PFSK-1 (cell line): ENCODE data around the gene CLN3.
A peak's percentile ranks its signal among the peaks of the same experiment; 100 is the strongest.

Experiments
- FOXP2 ChIP-seq: optimal IDR thresholded peaks from 2 replicates; pipeline ENCODE3; 2011; ENCODE audit warnings: borderline replicate concordance, control low read depth, inconsistent platforms; ENCODE audit not compliant: insufficient read depth; ENCODE audit errors: extremely low read length, extremely low read depth
- POLR2AphosphoS5 ChIP-seq: IDR thresholded peaks from 2 replicates; pipeline ENCODE4 v1.6.1; 2012; ENCODE audit warnings: low read depth, mild to moderate bottlenecking, control low read depth, low read length, moderate library complexity
- REST ChIP-seq, 2 experiments: IDR thresholded peaks; 2 replicates each; pipeline versions ENCODE4 v1.6.1 to v1.8.0; 2011 to 2012; ENCODE audit warnings: low read depth in 2 of 2, low read length in 2 of 2, control low read depth in 1 of 2, inconsistent platforms in 1 of 2, mild to moderate bottlenecking in 1 of 2, moderate library complexity in 1 of 2; ENCODE audit not compliant: insufficient read depth in 1 of 2
- SIN3A ChIP-seq: IDR thresholded peaks from 2 replicates; pipeline ENCODE4 v1.6.1; 2012; ENCODE audit warnings: mild to moderate bottlenecking, low read length, moderate library complexity, borderline replicate concordance; ENCODE audit not compliant: insufficient read depth
- TAF1 ChIP-seq: IDR thresholded peaks from 2 replicates; pipeline ENCODE4 v1.6.1; 2012; ENCODE audit warnings: low read length, control low read depth, borderline replicate concordance; ENCODE audit not compliant: insufficient read depth

CLN3 gene

GRCh38 chr16:28537076-28537475 is 45.2 kb upstream of the CLN3 start:
- TF ChIP-seq REST (IDR thresholded peaks at IDR 0.05; ENCODE audit: insufficient read depth in 1 of 2, low read depth in 2 of 2, low read length in 2 of 2) (no peak), TAF1 (no peak), POLR2AphosphoS5 (no peak), SIN3A (no peak), FOXP2 (no peak)

- TF ChIP-seq REST (IDR thresholded peaks at IDR 0.05; ENCODE audit: insufficient read depth in 1 of 2, low read depth in 2 of 2, low read length in 2 of 2) (no peak), POLR2AphosphoS5 (0 out of 2 replicates have a peak, but pooled peaks have one; percentile 22)
These were observed 42.9 kb upstream of the CLN3 start for GRCh38 chr16:28534542-28535373.

GRCh38 chr16:28532940-28533647 is 41.2 kb upstream of the CLN3 start:
- TF ChIP-seq FOXP2 (no peak), TAF1 (no peak), POLR2AphosphoS5 (no peak), REST (IDR thresholded peaks at IDR 0.05; ENCODE audit: insufficient read depth in 1 of 2, low read depth in 2 of 2, low read length in 2 of 2) (no peak), SIN3A (no peak)

- TF ChIP-seq FOXP2 (no peak), TAF1 (no peak), REST (IDR thresholded peaks at IDR 0.05; ENCODE audit: insufficient read depth in 1 of 2, low read depth in 2 of 2, low read length in 2 of 2) (no peak), SIN3A (no peak), POLR2AphosphoS5 (no peak)
These were observed 40.2 kb upstream of the CLN3 start for GRCh38 chr16:28531777-28532744.
